ENCODE data around the gene CPT1A.

The CPT1A gene

DNA sequence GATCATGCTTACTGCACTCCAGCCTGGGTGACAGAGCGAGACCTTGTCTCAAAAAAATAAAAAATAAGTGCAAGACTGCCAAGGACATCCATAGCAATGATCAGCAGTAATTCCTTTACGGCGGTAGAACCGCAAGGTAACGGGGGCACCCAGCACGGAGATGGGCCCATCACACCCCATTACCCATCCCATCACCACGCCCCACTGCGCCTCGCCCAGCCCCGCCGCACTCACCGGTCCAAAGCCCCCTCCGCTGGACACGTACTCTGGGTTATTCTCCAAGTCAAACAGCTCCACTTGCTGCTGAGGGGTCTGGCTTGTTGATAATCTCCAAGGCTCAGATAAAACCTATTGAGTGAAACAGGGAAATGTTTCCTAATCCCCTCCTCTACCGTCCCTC lies 81.7 kb downstream of the CPT1A start:
- DNase-seq (ENCODE audit: low read depth, low spot score): no peak

GRCh38 chr11:68757711-68758110 lies 84.0 kb downstream of the CPT1A start:
- DNase-seq (ENCODE audit: low read depth, low spot score): no peak

- DNase-seq (ENCODE audit: low read depth, low spot score): no peak
Observed at GRCh38 chr11:68756171-68756766, 85.4 kb downstream of the CPT1A start.

GRCh38 chr11:68753300-68753699 lies 88.4 kb downstream of the CPT1A start:
- DNase-seq (ENCODE audit: low read depth, low spot score): no peak

DNA sequence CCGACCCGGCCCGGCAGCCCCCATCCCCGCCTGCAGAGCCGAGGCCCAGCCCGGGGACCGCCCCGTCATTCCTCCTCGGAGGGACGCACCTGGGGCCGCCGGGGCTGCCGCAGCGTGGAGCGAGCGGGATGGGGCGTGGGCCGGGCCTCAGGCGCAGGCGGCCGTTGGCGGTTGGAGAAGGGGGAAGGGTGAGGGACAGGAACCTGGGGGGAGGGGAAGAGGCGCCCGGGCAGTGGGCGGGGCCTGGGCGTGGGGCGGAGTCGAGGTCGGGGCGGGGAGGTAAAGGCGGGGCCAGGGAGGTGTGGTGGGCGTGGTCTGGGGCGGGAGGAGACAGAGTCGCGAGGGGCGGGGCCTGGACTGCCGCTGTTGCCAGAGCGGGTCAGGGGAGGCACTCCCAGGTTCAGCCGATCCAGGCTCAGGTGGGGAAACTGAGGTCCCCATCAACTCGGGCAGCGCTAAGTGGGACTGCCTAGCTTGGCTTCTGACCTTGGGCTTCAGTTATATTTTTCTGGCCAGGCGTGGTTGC lies 90.3 kb downstream of the CPT1A start, which contains the start of gene TESMIN:
TESMIN (minus strand) TSS at position 190 of the 526 bp plus-strand sequence. CDS start 860 bp downstream, outside the sequence.
- DNase-seq (ENCODE audit: low read depth, low spot score): no peak

GRCh38 chr11:68751004-68751325 lies 90.8 kb downstream of the CPT1A start:
- no peak for DNase-seq (ENCODE audit: low read depth, low spot score)

GRCh38 chr11:68750195-68751003 lies 91.3 kb downstream of the CPT1A start:
- no peak for DNase-seq (ENCODE audit: low read depth, low spot score)

DNA sequence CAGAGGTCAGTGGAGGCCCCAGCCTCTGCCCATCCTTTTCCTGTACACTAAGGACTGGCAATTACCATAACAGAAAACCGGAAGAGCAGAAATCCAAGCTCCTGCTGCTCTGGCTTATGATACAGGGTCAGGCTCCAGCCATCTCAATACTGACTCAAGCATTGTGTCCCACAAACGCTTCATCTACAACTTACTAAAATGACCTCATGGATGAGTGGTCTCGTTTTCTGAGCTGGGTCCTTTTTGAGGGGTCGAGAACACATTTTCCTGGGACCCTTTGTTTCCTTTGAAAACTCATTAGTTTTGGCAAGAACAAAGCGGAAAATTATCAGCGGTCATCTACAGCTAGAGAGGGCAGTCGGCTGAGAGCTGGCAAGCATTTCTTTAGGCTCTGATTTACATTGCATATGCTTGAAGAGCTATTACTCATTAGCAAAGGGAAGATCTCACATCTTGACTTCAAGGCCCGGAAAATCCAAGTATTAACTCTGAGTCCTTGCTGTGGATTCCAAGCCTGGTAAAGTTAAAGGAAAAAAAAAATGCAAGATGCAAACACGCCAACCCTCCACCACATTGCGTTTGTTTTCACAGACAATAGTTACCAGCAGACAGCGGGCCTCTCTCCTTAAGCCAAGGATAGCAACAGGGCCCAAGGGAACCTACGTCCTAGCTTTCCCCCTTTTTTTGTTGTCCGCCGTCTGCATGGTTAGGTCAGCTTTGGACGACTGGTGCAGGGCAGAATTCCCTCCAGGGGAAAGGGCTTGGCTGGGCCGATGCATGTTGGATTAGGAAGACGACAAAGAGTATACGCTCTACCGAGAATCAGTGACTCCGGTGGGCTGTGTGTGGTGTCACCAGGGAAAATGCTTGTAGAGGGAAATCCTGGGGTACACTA lies 92.2 kb downstream of the CPT1A start:
- no peak for DNase-seq (ENCODE audit: low read depth, low spot score)

GRCh38 chr11:68748061-68748460 lies 93.7 kb downstream of the CPT1A start:
- no peak for DNase-seq (ENCODE audit: low read depth, low spot score)

DNA sequence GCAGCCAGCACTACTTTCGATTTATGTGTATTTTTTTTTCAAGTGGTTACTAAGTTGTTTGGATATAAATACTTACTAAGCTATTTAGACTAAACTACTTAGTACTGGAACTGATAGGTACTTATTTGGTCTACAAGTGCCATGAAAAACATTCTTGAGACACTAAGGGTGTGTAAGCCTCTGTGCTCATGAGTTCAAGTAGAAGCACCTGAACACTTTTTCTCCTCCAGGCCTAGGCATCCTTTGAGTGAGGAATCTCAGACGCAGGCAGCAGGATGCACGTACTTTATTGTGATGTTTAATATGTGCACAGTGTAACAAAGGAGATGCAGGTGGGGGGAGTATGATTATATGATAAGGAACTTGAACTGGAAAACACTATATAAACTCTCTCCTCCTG lies 98.2 kb downstream of the CPT1A start:
- no peak for DNase-seq (ENCODE audit: low read depth, low spot score)

DNA sequence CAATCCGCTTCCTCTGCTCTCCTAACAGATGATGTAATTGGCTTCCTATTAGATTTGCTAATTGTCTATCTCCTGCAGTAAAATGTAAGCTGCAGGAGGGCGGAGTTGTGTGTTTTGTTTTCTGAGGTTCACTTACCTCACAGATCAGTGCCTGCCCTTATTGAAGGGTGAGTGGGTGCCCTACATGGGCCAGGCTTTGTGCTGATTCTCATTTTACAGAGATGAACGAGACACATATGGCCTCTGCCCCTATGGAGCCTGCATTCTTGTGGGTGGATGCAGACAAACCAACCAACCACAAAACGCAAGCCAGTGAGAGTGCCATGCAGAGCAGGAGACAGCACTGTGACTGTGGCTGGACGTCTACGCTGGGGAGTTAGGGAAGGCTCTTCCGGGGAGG lies 100.3 kb downstream of the CPT1A start:
- DNase-seq (ENCODE audit: low read depth, low spot score): no peak

- DNase-seq (ENCODE audit: low read depth, low spot score): no peak
Observed at GRCh38 chr11:68735646-68736045, 106.1 kb downstream of the CPT1A start.

- DNase-seq (ENCODE audit: low read depth, low spot score): no peak
Observed at GRCh38 chr11:68735125-68735524, 106.6 kb downstream of the CPT1A start.

- no peak for DNase-seq (ENCODE audit: low read depth, low spot score)
Observed at GRCh38 chr11:68734111-68734510, 107.6 kb downstream of the CPT1A start.

- DNase-seq (ENCODE audit: low read depth, low spot score): no peak
Observed at GRCh38 chr11:68727783-68728182, 113.9 kb downstream of the CPT1A start.

GRCh38 chr11:68724293-68724692 lies 117.4 kb downstream of the CPT1A start:
- no peak for DNase-seq (ENCODE audit: low read depth, low spot score)

DNA sequence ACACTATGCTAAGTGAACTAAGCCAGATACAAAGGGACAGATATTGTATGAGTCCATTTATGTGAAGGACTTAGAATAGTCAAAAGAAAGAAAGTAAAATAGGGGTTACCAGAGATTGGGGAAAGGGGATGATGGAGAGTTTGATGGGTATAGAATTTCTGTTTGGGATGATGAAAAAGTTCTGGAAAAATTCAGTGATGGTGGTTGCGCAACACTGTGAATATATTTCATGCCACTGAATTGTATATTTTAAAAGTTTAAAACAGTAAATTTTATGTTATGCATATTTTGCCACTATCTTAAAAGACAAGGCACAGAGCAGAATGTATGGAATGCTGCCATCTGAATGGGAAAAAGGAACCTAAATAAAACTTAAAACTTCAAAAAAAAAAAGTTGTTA lies 119.6 kb downstream of the CPT1A start:
- DNase-seq (ENCODE audit: low read depth, low spot score): no peak

DNA sequence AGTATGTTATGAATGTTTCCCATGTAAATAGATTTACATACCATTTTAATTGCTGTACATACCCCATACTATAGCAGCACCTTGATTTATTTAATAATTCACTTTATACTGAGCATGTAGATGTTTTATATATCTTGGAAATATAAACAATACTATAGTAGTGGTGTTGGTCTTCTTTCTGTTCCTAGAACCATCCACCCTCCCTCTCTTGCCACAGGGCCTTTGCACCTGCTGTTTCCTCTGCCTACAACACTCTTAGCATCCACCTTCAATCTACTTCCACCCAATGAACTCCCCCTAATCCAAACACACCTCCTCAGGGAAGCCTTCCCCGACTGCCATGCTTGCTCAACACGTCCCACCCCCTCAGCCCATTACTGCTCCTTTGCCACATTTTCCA lies 120.6 kb downstream of the CPT1A start:
- DNase-seq (ENCODE audit: low read depth, low spot score): no peak

GRCh38 chr11:68715456-68716122 lies 126.1 kb downstream of the CPT1A start:
- DNase-seq (ENCODE audit: low read depth, low spot score): no peak

- no peak for DNase-seq (ENCODE audit: low read depth, low spot score)
Observed at GRCh38 chr11:68714060-68714856, 127.5 kb downstream of the CPT1A start.

GRCh38 chr11:68711114-68711513 lies 130.6 kb downstream of the CPT1A start:
- no peak for DNase-seq (ENCODE audit: low read depth, low spot score)
